Stimulated activated CD8-positive, alpha-beta memory T cell treated with anti-CD3 and anti-CD28 coated beads, Interleukin-2, amount 100 ng/mL, for 48 hours (primary cell): ENCODE measurements around the gene CLTCL1.

Experiments used
- DNase-seq, 2 donors: peaks; one replicate each; pipeline ENCODE4 v3.0.0-alpha.2; 2020; ENCODE audit warnings: low read depth in 2 of 2

Gene CLTCL1

DNA sequence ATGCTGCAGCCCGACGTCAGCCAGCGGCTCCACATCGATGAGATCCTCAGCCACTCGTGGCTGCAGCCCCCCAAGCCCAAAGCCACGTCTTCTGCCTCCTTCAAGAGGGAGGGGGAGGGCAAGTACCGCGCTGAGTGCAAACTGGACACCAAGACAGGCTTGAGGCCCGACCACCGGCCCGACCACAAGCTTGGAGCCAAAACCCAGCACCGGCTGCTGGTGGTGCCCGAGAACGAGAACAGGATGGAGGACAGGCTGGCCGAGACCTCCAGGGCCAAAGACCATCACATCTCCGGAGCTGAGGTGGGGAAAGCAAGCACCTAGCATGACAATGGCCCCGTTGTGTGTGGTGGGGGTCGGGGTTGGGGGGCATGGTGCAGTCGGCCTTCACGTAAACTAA, 159.4 kb downstream of the CLTCL1 start:
- DNase-seq = no peak

DNA sequence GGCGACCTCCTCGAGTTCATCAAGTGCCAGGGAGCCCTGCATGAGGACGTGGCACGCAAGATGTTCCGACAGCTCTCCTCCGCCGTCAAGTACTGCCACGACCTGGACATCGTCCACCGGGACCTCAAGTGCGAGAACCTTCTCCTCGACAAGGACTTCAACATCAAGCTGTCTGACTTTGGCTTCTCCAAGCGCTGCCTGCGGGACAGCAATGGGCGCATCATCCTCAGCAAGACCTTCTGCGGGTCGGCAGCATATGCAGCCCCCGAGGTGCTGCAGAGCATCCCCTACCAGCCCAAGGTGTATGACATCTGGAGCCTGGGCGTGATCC, 159.9 kb downstream of the CLTCL1 start:
- no peak for DNase-seq

GRCh38 chr22:19130959-19131684, 160.4 kb downstream of the CLTCL1 start, which contains the start of gene TSSK2:
Gene TSSK2, plus strand, starts transcription at chr22:19131308. Its CDS starts 92 bp downstream, at chr22:19131400.
- DNase-seq = no peak

- DNase-seq = no peak
Measured at GRCh38 chr22:19129871-19130270, 161.6 kb downstream of the CLTCL1 start.
